HepG2 (cell line): ENCODE measurements around the gene DCP1B. TPM values are rescaled to one million over a fixed set of nuclear protein-coding genes. Genes with fewer than 3 reads are reported as not detected.

ENCODE experiments used
- ARNT ChIP-seq: fragments of 450-650 bp; IDR thresholded peaks from 2 replicates; pipeline ENCODE4 v1.6.1; 2017
- ASH2L ChIP-seq: fragments of 300-600, 200-600 bp; sonication (generic); IDR thresholded peaks from 2 replicates; pipeline ENCODE4 v1.7.0; 2017; ENCODE audit warnings: low read depth, mild to moderate bottlenecking, moderate library complexity, mixed read lengths, low read length; ENCODE audit not compliant: insufficient read length
- FOSL2 ChIP-seq: sonication (generic); formaldehyde crosslinking; IDR thresholded peaks from 2 replicates; pipeline ENCODE4 v1.4.0; 2020; ENCODE audit warnings: missing genetic modification reagents
- FOXM1 ChIP-seq: sonication (generic); formaldehyde crosslinking; IDR thresholded peaks from 2 replicates; pipeline ENCODE4 v1.5.0; 2020; ENCODE audit warnings: missing genetic modification reagents
- GTF2F1 ChIP-seq: fragments of 150-350 bp; IDR thresholded peaks from 2 replicates; pipeline ENCODE4 v1.6.1; 2014; ENCODE audit warnings: low read length
- KAT8 ChIP-seq: IDR thresholded peaks from 2 replicates; pipeline ENCODE4 v1.6.1; 2016; ENCODE audit warnings: missing genetic modification reagents, missing compliant biosample characterization
- KDM4B ChIP-seq: sonication (generic); formaldehyde crosslinking; IDR thresholded peaks from 2 replicates; pipeline ENCODE4 v1.4.0; 2020; ENCODE audit warnings: missing genetic modification reagents
- KLF16 ChIP-seq, 2 experiments: sonication (generic) in 1 of 2; formaldehyde crosslinking in 1 of 2; IDR thresholded peaks; 2 replicates each; pipeline versions ENCODE4 v1.6.1 to v1.8.0; 2016 to 2023; ENCODE audit warnings: missing genetic modification reagents in 2 of 2, missing compliant biosample characterization in 1 of 2
- MAFF ChIP-seq: IDR thresholded peaks from 2 replicates; pipeline ENCODE4 v1.6.1; 2011; ENCODE audit warnings: low read depth, low read length, improper control_type of control experiment
- NCOA1 ChIP-seq: sonication (generic); formaldehyde crosslinking; IDR thresholded peaks from 2 replicates; pipeline ENCODE4 v1.9.0; 2021; ENCODE audit warnings: missing genetic modification reagents
- NCOA5 ChIP-seq: sonication (generic); formaldehyde crosslinking; IDR thresholded peaks from 2 replicates; pipeline ENCODE4 v1.4.0; 2020; ENCODE audit warnings: missing genetic modification reagents
- PHF21A ChIP-seq: sonication (generic); formaldehyde crosslinking; IDR thresholded peaks from 2 replicates; pipeline ENCODE4 v1.5.0; 2020; ENCODE audit warnings: mild to moderate bottlenecking, missing genetic modification reagents
- POGZ ChIP-seq: sonication (generic); formaldehyde crosslinking; IDR thresholded peaks from 2 replicates; pipeline ENCODE4 v1.4.0; 2020; ENCODE audit warnings: mild to moderate bottlenecking, missing genetic modification reagents
- RNF2 ChIP-seq: fragments of 450-650 bp; conservative IDR thresholded peaks from 2 replicates; pipeline ENCODE4 v1.6.1; 2016; ENCODE audit warnings: low read depth
- RXRB ChIP-seq: IDR thresholded peaks from 2 replicates; pipeline ENCODE4 v1.6.1; 2016; ENCODE audit warnings: borderline replicate concordance, missing genetic modification reagents, missing compliant biosample characterization
- ZNF382 ChIP-seq: sonication (generic); formaldehyde crosslinking; IDR thresholded peaks from 2 replicates; pipeline ENCODE4 v1.5.0; 2020; ENCODE audit warnings: missing genetic modification reagents, mild to moderate bottlenecking, borderline replicate concordance
- ZNF790 ChIP-seq: sonication (generic); formaldehyde crosslinking; IDR thresholded peaks from 2 replicates; pipeline ENCODE4 v1.8.0; 2022; ENCODE audit warnings: missing genetic modification reagents, mild to moderate bottlenecking, borderline replicate concordance
- ZNF816 ChIP-seq: sonication (generic); formaldehyde crosslinking; IDR thresholded peaks from 2 replicates; pipeline ENCODE4 v1.8.0; 2022; ENCODE audit warnings: missing genetic modification reagents, mild to moderate bottlenecking, borderline replicate concordance
- ZNF841 ChIP-seq: sonication (generic); formaldehyde crosslinking; IDR thresholded peaks from 2 replicates; pipeline ENCODE4 v1.8.1; 2023; ENCODE audit warnings: missing genetic modification reagents, borderline replicate concordance
- ZSCAN25 ChIP-seq: sonication (generic); formaldehyde crosslinking; IDR thresholded peaks from 2 replicates; pipeline ENCODE4 v1.8.0; 2022; ENCODE audit warnings: mild to moderate bottlenecking, missing genetic modification reagents
- ZSCAN29 ChIP-seq: sonication (generic); formaldehyde crosslinking; conservative IDR thresholded peaks from 2 replicates; pipeline ENCODE4 v1.4.0; 2020; ENCODE audit warnings: mild to moderate bottlenecking, missing genetic modification reagents
- polyA plus RNA-seq, 8 experiments: library from polyadenylated mRNA; depleted of rRNA in 3 of 8; stranded (reverse) in 7 of 8; unstranded in 1 of 8; fragments of >200 nt; fragmentation: Illumina TruSeq in 4 of 8; extraction: Trizol in 4 of 8; gene quantifications; 2 replicates each; pipeline versions ENCODE4 v1.2.1 to v1.2.3, GENCODE V29; 2011 to 2016; ENCODE audit warnings: low read depth in 4 of 8, missing spikeins in 1 of 8, mixed read lengths in 1 of 8; ENCODE audit not compliant: insufficient read depth in 1 of 8
- total RNA-seq, 5 experiments: library from RNA; depleted of rRNA; stranded (reverse); fragments of >200 nt; fragmentation: Illumina TruSeq; extraction: Trizol; gene quantifications; 2 replicates each; pipeline ENCODE4 v1.2.3, GENCODE V29; 2016; ENCODE audit warnings: low read depth in 1 of 5
- TF ChIP-seq, protein P1 (sequence below): sonication (generic); formaldehyde crosslinking; conservative IDR thresholded peaks from 2 replicates; pipeline ENCODE4 v1.4.0; 2020; ENCODE audit warnings: missing genetic modification reagents
- TF ChIP-seq, protein P2 (sequence below): sonication (generic); formaldehyde crosslinking; IDR thresholded peaks from 2 replicates; pipeline ENCODE4 v1.5.1; 2020; ENCODE audit warnings: missing genetic modification reagents, mild to moderate bottlenecking, borderline replicate concordance
- TF ChIP-seq, protein P3 (sequence below): sonication (generic); formaldehyde crosslinking; IDR thresholded peaks from 2 replicates; pipeline ENCODE4 v1.4.0; 2020; ENCODE audit warnings: missing genetic modification reagents
- TF ChIP-seq, protein P4 (sequence below): sonication (generic); formaldehyde crosslinking; IDR thresholded peaks from 2 replicates; pipeline ENCODE4 v1.8.0; 2022; ENCODE audit warnings: missing genetic modification reagents, low read depth, mild to moderate bottlenecking, borderline replicate concordance
- TF ChIP-seq, protein P5 (sequence below): sonication (generic); formaldehyde crosslinking; conservative IDR thresholded peaks from 2 replicates; pipeline ENCODE4 v1.8.0; 2022; ENCODE audit warnings: mild to moderate bottlenecking, moderate library complexity, missing genetic modification reagents

The DCP1B gene
- total and polyA plus RNA-seq, 2 of the 13 experiments (the other 11 are each of a cell fraction or from before 2014, with no cell fraction given): 11.4 to 27.2 TPM

DNA sequence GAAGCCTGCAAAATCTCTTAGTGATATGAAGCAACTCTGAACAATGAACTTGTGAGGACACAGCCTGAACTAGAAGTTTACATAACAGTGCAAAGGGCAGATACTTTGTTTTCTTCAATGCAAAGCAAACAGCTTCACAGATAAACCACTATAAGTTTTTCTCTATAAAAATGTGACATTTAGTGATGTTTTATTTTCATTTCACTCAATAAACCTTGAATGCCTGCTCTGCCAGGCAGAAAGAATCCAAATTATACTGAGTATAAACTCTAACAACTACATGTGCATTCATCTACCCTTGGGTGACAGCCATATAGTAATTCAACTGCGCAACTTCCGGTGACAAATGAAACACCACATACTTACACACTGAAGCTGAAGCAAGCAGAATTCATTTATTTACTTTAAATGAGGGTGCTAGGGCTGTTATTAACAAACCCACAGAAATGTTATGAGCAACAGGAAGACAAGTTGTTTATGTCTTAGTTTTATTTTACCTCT lies 10.3 kb downstream of the DCP1B start (continued):
- no peak for TF ChIP-seq ZSCAN25 (CRISPR knock-in tag)
- TF ChIP-seq KAT8: peak; percentile 60; the same call in 1 of the 2 replicates
- TF ChIP-seq ZNF841 (CRISPR knock-in tag): no peak
- no peak for TF ChIP-seq KDM4B
- no peak for TF ChIP-seq ZNF816 (CRISPR knock-in tag)
- no peak for TF ChIP-seq ZSCAN29 (CRISPR knock-in tag)
- no peak for TF ChIP-seq MAFF
- TF ChIP-seq, protein P1, sequence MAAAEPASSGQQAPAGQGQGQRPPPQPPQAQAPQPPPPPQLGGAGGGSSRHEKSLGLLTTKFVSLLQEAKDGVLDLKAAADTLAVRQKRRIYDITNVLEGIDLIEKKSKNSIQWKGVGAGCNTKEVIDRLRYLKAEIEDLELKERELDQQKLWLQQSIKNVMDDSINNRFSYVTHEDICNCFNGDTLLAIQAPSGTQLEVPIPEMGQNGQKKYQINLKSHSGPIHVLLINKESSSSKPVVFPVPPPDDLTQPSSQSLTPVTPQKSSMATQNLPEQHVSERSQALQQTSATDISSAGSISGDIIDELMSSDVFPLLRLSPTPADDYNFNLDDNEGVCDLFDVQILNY: no peak
- no peak for TF ChIP-seq ZNF382 (CRISPR knock-in tag)
- no peak for TF ChIP-seq NCOA5 (CRISPR knock-in tag)
- TF ChIP-seq, protein P2, sequence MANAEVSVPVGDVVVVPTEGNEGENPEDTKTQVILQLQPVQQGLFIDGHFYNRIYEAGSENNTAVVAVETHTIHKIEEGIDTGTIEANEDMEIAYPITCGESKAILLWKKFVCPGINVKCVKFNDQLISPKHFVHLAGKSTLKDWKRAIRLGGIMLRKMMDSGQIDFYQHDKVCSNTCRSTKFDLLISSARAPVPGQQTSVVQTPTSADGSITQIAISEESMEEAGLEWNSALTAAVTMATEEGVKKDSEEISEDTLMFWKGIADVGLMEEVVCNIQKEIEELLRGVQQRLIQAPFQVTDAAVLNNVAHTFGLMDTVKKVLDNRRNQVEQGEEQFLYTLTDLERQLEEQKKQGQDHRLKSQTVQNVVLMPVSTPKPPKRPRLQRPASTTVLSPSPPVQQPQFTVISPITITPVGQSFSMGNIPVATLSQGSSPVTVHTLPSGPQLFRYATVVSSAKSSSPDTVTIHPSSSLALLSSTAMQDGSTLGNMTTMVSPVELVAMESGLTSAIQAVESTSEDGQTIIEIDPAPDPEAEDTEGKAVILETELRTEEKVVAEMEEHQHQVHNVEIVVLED (CRISPR knock-in tag): no peak
- TF ChIP-seq RXRB (CRISPR knock-in tag): peak; percentile 33; the same call in 1 of the 2 replicates
- TF ChIP-seq, protein P3, sequence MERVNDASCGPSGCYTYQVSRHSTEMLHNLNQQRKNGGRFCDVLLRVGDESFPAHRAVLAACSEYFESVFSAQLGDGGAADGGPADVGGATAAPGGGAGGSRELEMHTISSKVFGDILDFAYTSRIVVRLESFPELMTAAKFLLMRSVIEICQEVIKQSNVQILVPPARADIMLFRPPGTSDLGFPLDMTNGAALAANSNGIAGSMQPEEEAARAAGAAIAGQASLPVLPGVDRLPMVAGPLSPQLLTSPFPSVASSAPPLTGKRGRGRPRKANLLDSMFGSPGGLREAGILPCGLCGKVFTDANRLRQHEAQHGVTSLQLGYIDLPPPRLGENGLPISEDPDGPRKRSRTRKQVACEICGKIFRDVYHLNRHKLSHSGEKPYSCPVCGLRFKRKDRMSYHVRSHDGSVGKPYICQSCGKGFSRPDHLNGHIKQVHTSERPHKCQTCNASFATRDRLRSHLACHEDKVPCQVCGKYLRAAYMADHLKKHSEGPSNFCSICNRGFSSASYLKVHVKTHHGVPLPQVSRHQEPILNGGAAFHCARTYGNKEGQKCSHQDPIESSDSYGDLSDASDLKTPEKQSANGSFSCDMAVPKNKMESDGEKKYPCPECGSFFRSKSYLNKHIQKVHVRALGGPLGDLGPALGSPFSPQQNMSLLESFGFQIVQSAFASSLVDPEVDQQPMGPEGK (CRISPR knock-in tag): no peak
- TF ChIP-seq GTF2F1: no peak
- TF ChIP-seq, protein P4, sequence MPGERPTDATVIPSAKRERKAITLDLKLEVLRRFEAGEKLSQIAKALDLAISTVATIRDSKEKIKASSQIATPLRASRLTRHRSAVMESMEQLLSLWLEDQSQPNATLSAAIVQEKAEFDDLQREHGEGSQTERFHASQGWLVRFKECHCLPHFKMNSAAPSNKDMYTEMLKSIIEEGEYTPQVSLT (CRISPR knock-in tag): no peak
- no peak for TF ChIP-seq ARNT
- no peak; a peak in 1 of 4 replicates for TF ChIP-seq KLF16 (CRISPR knock-in tag; IDR thresholded peaks at IDR 0.05)
- TF ChIP-seq, protein P5, sequence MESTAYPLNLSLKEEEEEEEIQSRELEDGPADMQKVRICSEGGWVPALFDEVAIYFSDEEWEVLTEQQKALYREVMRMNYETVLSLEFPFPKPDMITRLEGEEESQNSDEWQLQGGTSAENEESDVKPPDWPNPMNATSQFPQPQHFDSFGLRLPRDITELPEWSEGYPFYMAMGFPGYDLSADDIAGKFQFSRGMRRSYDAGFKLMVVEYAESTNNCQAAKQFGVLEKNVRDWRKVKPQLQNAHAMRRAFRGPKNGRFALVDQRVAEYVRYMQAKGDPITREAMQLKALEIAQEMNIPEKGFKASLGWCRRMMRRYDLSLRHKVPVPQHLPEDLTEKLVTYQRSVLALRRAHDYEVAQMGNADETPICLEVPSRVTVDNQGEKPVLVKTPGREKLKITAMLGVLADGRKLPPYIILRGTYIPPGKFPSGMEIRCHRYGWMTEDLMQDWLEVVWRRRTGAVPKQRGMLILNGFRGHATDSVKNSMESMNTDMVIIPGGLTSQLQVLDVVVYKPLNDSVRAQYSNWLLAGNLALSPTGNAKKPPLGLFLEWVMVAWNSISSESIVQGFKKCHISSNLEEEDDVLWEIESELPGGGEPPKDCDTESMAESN (CRISPR knock-in tag): no peak
- TF ChIP-seq NCOA1 (CRISPR knock-in tag): no peak
- TF ChIP-seq ASH2L: peak; percentile 97
- no peak for TF ChIP-seq RNF2
- no peak for TF ChIP-seq ZNF790 (CRISPR knock-in tag)
- peak; percentile 58; the same call in 1 of the 2 replicates for TF ChIP-seq POGZ (CRISPR knock-in tag)
- TF ChIP-seq FOXM1: no peak
- TF ChIP-seq PHF21A (CRISPR knock-in tag): peak; percentile 53; the same call in 1 of the 2 replicates
- peak; percentile 63 for TF ChIP-seq FOSL2 (CRISPR knock-in tag)
